Measurements from ENCODE around the gene RNF223. TPM values are rescaled to one million over a fixed set of nuclear protein-coding genes. Genes with fewer than 3 reads are reported as not detected.

RNF223 gene
- total RNA-seq, 1 donor from 2014 or later: 0.65 TPM

- DNase-seq: no peak
- no peak for ATAC-seq
- Histone ChIP-seq H3K27ac (no peak overlapping the region), H3K4me3 (no peak overlapping the region), H3K9me3 (no peaks in the 10 kb centered on the region), H3K27me3 (ENCODE audit: low read depth) (no peaks in the 10 kb centered on the region), H3K36me3 (peaks cover 50% of the 10 kb centered on the region), H3K4me1 (no peaks in the 10 kb centered on the region)
- no peak for TF ChIP-seq CTCF (IDR thresholded peaks at IDR 0.05)
- intact Hi-C loops (cut with DNase I): no loop called here
Observed at GRCh38 chr1:1049318-1050165, 24.6 kb downstream of the RNF223 start.

- H3K27me3 ChIP-seq (ENCODE audit: low read depth): no peaks in the 10 kb centered on the region
- no peak for TF ChIP-seq CTCF (IDR thresholded peaks at IDR 0.05)
- peaks cover 50% of the 10 kb centered on the region for H3K36me3 ChIP-seq
- intact Hi-C loops (cut with DNase I): no loop called here
- H3K27ac ChIP-seq: no peak overlapping the region
- DNase-seq (no peak), ATAC-seq (no peak)
- H3K4me3 ChIP-seq: no peak overlapping the region
- no peaks in the 10 kb centered on the region for H3K9me3 ChIP-seq
- no peaks in the 10 kb centered on the region for H3K4me1 ChIP-seq
Observed at GRCh38 chr1:1048765-1049164, 25.3 kb downstream of the RNF223 start.

- no peak for TF ChIP-seq CTCF (IDR thresholded peaks at IDR 0.05)
- peaks cover 46% of the 10 kb centered on the region for H3K36me3 ChIP-seq
- H3K9me3 ChIP-seq: no peaks in the 10 kb centered on the region
- ATAC-seq: no peak
- H3K27me3 ChIP-seq (ENCODE audit: low read depth): no peaks in the 10 kb centered on the region
- no peak overlapping the region for H3K4me3 ChIP-seq
- intact Hi-C loops (cut with DNase I): no loop called here
- no peak for DNase-seq
- H3K27ac ChIP-seq: no peak overlapping the region
- no peaks in the 10 kb centered on the region for H3K4me1 ChIP-seq
Observed at GRCh38 chr1:1047963-1048362, 26.1 kb downstream of the RNF223 start.

- H3K4me3 ChIP-seq: no peak overlapping the region
- peaks cover 46% of the 10 kb centered on the region for H3K36me3 ChIP-seq
- DNase-seq (no peak), ATAC-seq (no peak)
- TF ChIP-seq CTCF (IDR thresholded peaks at IDR 0.05): no peak
- intact Hi-C loops (cut with DNase I): no loop called here
- no peak overlapping the region for H3K27ac ChIP-seq
- no peaks in the 10 kb centered on the region for H3K4me1 ChIP-seq
- no peaks in the 10 kb centered on the region for H3K27me3 ChIP-seq (ENCODE audit: low read depth)
- no peaks in the 10 kb centered on the region for H3K9me3 ChIP-seq
Observed at GRCh38 chr1:1047407-1047806, 26.7 kb downstream of the RNF223 start.

GRCh38 chr1:1046767-1047166, 27.3 kb downstream of the RNF223 start:
- ATAC-seq (no peak), DNase-seq (no peak)
- intact Hi-C loops (cut with DNase I): no loop called here
- Histone ChIP-seq H3K27ac (no peak overlapping the region), H3K9me3 (no peaks in the 10 kb centered on the region), H3K27me3 (ENCODE audit: low read depth) (no peaks in the 10 kb centered on the region), H3K4me1 (no peaks in the 10 kb centered on the region), H3K36me3 (peaks cover 42% of the 10 kb centered on the region), H3K4me3 (no peak overlapping the region)
- no peak for TF ChIP-seq CTCF (IDR thresholded peaks at IDR 0.05)
